ENCODE results near the gene SLC25A40. TPM values are rescaled to one million over a fixed set of nuclear protein-coding genes. Genes with fewer than 3 reads are reported as not detected.
"Not testable (repeated sequence)": the region's sequence is repeated elsewhere in the genome, so short reads cannot be mapped to it uniquely, and the experiment has no call there.

The SLC25A40 gene
- total RNA-seq, 1 experiment from 2014 or later: 5.9 TPM

DNA sequence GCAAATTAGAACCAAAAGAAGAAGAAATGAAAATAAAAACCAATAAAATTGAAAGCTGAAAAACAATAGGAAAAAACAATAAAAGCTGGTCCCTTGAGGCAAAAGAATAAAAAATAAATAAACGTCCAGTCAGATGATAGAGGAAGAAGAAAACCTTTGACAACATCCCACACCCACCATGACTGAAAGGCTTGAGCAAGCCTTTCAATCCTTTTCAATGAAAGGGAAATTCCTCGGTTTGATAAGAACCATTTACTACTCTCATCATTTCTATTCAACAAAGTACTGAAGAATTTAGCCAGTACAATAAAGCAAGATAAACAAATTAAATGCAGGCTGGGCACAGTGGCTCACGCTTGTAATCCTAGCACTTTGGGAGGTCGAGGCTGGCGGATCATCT, 3.8 kb downstream of the SLC25A40 start:
- DNase-seq (ENCODE audit: low spot score): no peak

DNA sequence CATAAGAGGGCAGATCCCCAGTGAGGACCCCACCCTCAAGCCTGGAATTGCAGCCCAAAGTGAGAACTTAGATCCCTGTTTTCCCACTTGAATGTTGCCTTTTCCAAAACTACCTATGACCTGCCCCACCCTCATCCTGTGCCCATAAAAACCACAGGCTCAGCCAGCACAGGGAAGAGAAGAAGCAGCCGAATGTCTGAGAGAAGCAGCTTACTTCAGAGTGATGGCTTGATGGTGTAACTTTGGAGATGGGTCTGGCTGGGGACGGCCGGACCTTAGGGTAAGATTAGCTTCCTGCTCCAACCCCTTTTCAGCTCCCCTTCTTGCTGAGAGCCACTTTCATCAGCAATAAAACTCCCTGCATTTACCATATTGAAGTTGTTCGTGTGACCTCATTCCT, 5.7 kb downstream of the SLC25A40 start:
- no peak for DNase-seq (ENCODE audit: low spot score)

DNA sequence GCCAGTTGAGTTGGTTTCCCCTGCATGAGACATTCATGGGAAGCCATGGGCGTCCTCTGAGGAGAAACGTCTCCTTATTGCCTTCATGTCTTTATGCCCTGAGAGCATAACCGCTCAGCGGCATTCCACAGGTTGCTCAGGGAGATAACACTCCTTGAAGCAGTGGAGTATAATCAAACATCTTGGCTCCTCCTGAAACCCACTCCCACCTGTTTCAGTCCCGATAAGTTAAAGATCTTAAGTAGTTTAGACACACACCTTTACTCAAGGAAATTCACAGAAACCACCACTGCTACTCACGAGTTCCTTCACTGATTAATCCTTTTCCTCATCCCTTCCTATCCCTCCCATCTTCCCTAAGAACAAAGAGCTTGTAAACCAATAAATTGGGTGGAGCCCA, 9.6 kb downstream of the SLC25A40 start:
- DNase-seq (ENCODE audit: low spot score): not testable (repeated sequence)

DNA sequence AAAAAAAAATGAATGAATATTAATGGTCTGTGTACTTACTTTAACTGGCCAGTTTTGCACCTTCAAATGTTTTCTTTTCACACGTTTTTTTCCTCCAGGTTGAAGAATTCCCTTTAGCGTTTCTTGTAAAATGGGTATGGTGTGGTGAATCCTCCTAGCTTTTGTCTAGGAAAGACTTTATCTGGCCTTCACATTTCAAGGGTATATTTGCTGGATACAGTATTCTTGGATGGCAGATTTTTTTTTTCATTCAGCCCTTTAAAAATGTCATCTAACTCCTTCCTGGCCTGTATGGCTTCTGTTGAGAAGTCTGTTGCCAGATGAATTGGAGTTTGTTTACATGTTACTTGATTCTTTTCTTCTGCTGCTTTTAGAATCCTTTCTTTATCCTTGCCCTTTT, 10.1 kb downstream of the SLC25A40 start:
- no peak for DNase-seq (ENCODE audit: low spot score)

DNA sequence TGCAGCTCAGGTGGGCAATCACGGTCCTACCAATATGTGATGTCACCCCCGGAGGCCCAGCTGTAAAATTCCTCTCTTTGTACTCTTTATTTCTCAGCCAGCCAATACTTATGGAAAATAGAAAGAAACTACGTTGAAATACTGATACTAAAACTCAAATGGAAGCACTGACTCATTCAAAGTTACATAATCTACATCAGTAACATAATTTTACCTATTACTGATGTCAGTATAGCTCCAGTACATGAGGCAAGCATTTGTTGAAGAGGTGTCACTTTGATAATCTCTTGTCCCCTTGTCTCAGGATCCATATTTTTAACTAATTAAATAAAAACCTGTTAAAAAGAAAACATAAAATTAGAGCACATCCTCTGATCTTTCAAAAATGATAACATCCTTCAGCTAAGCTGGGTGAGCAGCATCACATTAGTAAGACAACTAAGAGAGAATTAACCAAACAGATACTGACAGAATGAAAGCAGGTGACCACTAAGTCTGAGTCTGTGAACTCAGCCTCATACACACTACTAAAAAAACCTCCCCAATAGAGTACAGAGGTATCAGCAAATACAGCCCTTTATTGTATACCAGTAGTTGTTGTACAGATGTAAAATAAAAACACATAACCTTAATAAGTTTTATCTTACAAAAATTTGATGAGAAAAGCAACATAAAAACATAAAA, 17.6 kb downstream of the SLC25A40 start:
- no peak for DNase-seq (ENCODE audit: low spot score)

DNA sequence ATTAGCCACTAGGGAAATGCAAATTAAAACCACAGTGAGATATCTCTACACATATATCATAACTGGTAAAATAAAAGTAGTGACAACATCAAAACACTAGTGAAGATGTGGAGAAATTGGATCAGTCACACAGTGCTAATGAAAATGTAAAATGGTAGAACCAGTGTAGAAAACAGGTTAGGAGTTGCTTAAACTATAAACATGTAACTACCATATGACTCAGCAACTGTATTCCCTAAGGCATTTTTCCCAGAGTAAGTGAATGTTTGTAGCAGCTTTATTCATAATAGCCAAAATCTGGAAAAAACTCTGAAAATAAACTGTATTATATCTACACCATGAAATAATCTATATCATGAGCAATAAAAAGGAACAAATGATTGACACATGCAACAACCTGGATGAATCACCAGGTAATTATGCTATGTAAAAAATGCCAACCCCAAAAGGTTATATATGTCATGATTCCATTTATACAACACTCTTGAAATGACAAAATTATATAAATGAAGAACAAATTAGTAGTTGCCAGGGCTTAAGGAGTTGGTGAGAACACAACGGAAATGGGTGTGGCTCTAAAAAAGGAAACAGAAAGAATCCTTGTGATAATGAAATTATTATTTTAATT, 22.8 kb downstream of the SLC25A40 start:
- DNase-seq (ENCODE audit: low spot score): no peak

DNA sequence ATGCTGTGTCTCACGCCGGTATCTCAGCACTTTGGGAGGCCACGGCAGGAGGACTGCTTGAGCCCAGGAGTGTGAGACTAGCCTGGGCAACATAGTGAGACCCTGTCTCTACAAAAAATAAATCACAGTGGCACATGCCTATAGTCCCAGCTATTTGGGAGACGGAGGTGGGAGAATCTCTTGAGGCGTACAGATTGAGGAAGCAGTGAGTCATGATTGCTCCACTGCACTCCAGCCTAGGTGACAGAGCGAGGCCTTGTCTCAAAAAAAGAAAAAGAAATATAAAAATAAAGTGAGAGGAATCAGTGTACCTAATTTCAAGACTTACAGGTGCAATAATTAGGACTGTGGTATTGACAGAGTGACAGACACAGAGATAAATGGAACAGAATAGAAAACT, 23.9 kb downstream of the SLC25A40 start:
- DNase-seq (ENCODE audit: low spot score): no peak

DNA sequence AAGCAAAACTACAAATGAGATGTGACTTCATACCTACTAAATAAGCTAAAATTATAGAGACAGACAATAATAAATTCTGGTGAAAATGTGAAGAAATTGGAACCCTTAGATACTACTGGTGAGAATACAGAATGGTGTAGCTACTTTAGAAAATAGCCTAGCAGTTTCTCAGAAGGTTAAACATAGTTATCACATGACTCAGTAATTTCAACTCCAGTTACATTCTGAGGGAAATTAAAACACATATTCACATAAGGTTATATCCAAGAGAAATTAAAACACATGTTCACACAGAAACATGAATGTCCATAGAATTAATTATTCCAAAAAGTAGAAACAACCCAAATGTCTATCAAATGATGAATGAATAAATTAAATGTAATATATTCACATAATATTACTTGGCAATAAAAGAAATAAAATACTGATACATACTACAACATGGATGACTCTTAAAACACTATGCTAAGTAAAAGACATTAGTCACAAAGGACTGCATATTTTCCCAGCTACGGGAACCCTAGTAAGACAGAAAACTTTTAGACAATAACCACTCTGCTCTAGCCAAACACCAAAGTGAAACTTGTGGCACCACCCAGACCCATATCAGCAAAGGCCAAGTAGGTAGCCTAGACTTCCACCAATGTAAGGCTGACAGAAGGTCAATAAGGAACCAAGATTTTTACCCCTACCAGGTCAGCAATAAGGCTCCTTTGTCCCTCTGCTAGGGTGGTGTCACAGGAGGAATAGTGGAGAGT, 25.1 kb downstream of the SLC25A40 start:
- DNase-seq (ENCODE audit: low spot score): no peak

DNA sequence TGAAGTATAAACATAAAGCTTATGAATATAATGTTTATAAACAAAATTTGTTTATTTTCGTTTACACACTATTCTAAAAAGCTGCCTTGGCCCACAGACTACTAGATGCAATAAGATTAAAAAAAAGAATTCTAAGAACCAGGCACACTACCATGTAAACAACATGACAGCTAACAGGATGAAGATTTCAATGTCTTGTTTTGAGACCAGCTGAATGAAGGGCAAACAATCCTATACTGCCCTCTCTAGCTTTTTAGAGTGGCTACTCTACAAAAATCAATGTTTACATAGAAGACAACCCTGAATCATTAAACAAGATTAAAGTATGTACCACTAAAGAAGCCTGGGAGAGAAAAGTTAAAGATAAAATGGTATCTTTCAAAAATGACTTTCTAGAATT, 38.6 kb downstream of the SLC25A40 start:
- DNase-seq (ENCODE audit: low spot score): no peak

DNA sequence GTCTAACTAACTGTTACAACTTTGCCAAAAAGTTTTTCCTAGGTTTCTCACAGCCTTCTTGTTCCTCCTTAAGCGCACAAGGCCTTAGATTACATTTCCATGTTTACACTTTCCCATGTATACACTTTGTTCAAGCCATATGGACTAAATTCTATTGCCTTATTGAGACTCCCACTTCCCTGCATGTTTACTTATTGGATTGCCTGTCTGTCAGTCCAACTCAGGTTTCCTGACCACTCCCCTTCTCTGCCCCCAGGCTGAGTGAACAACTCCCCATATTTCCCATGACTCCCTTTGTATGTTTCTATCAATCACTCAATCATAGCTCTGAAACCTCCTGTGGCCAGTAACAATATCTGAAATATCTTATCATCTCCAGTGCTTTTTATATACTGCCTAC, 43.0 kb downstream of the SLC25A40 start:
- DNase-seq (ENCODE audit: low spot score): no peak

DNA sequence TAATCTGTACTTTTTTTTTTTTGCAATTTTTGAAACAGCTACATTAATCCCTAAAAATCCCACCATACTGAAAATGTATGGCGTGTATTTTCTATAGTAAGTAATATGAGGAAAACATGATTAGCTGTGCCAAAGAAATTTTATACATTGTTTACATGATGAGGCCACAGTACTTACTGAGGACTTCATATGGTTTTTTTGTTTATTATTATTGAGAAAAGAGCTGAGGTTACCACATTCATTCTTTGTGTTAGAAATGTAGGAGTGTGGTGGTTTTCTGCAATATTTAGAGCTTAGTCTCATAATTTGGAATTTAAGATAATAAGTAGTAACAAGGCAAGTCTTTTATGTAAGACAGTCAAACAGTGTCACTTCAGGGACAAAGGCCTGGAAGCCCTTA, 45.1 kb downstream of the SLC25A40 start:
- no peak for DNase-seq (ENCODE audit: low spot score)

DNA sequence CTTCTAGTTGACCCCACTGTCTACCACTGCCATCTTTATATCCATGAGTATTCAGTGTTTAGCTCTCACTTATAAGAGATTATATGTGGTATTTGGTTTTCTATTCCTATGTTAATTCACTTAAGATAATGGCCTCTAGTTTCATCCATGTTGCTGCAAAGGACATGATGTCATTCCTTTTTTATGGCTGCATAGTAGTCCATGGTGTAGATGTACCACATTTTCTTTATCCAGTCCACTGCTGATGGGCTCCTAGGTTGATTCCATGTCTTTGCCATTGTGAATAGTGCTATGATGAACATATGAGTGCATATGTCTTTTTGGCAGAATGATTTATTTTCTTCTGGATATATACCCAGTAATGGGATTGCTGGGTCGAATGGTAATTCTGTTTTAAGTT, 47.8 kb downstream of the SLC25A40 start:
- not testable (repeated sequence) for DNase-seq (ENCODE audit: low spot score)

DNA sequence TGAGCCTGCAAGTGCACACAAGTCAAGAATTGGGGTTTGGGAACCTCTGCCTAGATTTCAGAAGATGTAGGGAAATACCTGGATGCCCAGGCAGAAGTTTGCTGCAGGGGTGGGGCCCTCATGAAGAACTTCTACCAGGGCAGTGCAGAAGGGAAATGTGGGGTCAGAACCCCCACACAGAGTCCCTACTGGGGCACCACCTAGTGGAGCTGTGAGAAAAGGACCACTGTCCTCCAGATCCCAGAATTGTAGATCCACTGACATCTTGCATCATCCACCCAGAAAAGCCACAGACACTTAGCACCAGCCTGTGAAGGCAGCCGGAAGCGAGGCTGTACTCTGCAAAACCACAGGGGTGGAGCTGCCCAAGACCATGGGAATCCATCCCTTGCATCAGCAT, 50.8 kb downstream of the SLC25A40 start:
- DNase-seq (ENCODE audit: low spot score): not testable (repeated sequence)

DNA sequence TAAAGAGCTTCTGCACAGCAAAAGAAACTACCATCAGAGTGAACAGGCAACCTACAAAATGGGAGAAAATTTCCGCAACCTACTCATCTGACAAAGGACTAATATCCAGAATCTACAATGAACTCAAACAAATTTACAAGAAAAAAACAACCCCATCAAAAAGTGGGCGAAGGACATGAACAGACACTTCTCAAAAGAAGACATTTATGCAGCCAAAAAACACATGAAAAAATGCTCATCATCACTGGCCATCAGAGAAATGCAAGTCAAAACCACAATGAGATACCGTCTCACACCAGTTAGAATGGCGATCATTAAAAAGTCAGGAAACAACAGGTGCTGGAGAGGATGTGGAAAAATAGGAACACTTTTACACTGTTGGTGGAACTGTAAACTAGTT, 54.1 kb downstream of the SLC25A40 start:
- DNase-seq (ENCODE audit: low spot score): not testable (repeated sequence)

DNA sequence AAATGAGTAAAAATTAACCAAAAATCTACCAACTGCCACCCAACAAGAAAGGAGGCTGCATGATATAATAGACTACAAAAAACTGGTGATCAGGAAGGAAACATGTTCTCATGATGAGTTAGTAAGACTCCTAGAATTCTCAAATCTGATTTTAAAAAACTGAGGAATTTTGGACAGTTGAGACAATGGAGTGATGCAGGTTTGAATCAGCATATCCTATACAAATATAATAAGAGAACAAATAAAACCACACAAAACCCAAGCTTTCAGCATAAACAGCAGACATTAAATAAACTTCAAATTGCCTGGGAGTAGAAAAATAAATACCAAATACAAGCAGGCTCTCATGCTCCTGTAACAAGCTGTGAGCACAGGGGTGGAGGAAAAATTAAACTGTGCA, 57.8 kb downstream of the SLC25A40 start:
- DNase-seq (ENCODE audit: low spot score): no peak

DNA sequence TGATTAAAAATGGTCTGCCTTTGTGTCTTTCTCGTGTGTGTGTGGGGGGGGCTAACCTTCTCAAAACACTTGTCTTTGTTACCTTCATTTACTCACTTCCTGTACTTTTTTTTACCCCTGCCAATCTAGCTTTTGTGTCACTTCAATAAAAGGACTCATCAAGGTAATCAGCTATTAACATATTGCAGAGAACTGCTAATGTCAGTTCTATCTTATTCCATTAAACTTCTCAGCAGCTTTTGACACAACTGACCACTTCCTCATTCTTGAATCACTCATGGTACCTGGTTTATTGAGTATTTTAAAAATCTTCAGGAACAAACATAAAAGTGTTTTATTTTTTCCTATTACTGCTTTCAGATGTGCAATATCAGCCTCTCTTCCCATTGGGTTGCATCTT, 59.8 kb downstream of the SLC25A40 start:
- no peak for DNase-seq (ENCODE audit: low spot score)

DNA sequence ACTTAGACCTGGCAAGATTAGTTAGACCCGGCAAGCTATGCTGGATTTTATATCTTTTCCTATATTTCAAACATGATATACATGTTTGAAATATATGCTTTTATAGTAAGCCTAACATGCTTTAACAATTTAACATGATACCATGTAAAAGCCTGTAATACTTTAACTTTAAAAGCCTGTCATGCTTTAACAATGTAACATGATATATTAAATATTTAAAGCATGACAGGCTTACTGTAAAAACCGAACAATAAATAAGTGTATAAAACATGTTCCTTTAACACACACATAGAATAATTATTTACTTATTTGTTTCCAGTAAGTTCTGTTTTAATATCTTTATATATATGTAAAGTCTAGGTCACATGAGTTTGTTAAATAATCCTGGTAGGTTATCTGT, 65.4 kb downstream of the SLC25A40 start:
- no peak for DNase-seq (ENCODE audit: low spot score)

DNA sequence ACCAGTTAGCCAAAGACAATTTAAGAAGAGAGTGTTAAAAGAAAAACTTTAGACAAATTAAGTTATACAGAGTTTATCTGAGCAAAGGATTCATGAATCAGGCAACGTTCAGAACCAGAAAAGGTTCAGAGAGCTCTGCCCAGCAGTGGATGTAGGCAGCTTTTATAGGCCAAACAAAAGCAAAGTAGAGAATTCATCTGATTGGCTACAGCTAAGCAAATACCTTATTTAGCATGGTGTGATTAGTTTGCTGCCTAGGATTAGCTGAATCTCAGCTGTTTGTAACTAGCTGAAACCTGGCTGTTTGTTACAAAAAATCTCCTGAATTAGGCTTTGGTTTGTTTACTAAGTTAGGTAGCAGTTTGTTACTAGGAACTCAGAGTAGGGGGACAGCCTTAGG, 66.0 kb downstream of the SLC25A40 start:
- DNase-seq (ENCODE audit: low spot score): no peak

DNA sequence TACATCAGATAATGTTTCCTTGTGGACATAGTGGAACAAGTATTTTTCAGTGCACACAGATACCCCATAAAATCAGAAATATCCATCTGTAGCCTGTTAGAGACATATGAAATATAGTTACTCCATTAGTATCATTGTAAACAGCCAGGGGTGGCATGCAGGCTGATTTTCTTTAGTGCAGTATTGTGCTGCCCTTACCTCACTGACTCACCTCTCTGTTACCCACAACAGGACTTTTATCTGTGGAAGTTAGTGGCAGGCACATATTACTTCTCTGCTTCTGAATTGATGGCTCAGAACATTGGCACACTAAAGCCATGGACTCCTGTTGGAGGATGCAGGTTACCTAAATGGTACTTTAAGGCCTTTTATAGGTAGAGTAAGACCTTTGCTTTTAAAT, 70.0 kb downstream of the SLC25A40 start:
- DNase-seq (ENCODE audit: low spot score): no peak

DNA sequence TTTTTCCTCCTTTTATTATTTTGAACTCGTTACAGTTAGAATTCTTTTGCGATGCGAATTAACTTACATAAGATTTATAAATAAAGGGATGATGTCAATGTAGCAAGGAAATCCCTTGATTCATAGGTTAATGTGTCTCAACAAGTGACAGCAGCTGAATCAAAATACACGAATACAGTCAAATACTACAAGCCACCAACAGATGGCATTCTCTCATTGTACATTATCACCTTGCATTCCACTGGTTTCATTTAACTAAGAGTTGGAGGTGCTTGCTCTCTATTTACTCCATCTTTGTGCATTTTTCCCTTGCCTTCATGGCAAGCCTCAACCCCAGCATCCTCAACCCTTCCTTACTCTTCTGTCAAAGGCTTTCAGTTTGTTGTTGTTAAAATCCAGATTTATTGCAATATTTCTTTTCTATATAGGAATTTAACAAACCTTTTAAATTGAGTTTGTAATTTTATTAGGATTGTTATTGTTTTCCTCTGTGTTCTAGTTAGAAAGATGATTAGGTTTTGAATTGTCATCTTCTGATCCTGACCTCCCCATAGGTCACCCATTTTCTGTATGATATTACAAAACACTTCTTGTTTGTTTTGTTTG, 78.3 kb downstream of the SLC25A40 start:
- DNase-seq (ENCODE audit: low spot score): peak; percentile 82

DNA sequence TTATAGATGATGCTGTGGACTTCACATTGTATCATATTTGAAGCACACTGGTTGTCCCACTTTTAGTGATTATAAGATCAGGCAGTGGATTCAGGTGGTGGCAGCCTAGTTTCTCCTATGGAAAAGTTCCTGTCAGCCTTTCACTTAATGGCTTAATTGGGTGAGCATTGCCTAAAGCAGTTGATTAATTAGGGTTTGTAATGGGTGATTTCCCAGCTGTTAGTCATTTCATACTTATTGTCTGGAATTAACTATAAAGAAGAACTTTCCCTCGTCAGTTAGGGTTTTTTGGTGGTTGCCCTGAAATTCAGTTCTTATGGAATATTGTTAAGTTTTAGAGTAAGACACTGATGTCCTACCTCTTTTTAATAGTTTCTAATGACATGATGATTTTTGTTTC, 78.8 kb downstream of the SLC25A40 start:
- no peak for DNase-seq (ENCODE audit: low spot score)

DNA sequence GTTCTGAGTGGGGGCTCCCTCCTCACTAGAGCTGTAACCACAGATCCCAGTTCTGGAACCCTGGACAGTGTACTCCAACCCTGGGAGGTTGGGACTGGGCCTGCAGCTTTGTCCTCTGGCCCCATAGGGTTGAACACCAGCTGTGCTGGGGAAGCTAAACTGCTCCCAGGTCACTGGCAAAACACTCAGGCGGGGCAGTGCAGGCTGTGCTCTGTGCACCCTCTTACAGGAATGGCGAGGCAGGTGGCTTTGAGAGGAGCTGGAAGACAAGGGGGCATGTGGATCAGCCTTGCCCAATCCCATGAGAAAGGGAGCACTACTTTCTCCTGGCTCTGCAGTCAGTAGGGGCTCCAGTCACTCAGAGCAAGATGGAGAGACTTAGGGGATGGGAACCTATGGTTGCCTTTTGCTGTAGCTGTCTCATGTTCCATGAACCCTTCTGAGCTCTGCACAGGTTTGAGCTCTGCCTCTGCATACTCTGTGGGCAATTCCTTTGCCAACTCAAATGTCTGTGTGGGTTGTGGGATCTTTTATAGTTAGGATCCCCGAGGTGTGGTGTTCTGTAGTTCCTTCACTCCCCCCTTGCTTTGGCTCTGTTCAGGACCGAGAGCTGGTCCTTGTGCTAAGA, 90.7 kb downstream of the SLC25A40 start:
- no peak for DNase-seq (ENCODE audit: low spot score)

All from HT-29 (cell line).